Suprapubic skin (tissue), 3 donors: Measurements from ENCODE around the gene BRD9.

Experiments used
- CTCF ChIP-seq, 2 donors: fragments of 200-600 bp in 1 of 2; fragments of 450-650 bp in 1 of 2; sonication (generic) in 1 of 2; IDR thresholded peaks; one replicate each; pipeline ENCODE4 v1.5.1; 2016 to 2019; ENCODE audit warnings: antibody characterized with exemption in 2 of 2, mild to moderate bottlenecking in 1 of 2, moderate library complexity in 1 of 2
- EP300 ChIP-seq: sonication (generic); formaldehyde crosslinking; IDR thresholded peaks from one replicate; pipeline ENCODE4 v1.6.1; 2017; ENCODE audit warnings: antibody characterized with exemption
- POLR2A ChIP-seq, 2 donors: fragments of 450-650 bp; IDR thresholded peaks; one replicate each; pipeline ENCODE4 v1.6.1; 2017; ENCODE audit warnings: antibody characterized with exemption in 2 of 2, mild to moderate bottlenecking in 2 of 2, moderate library complexity in 2 of 2

- TF ChIP-seq CTCF (IDR thresholded peaks at IDR 0.05) (no peak), EP300 (no peak), POLR2A (IDR thresholded peaks at IDR 0.05) (no peak)
Observed at GRCh38 chr5:865771-866170, 26.8 kb downstream of the BRD9 start.
